Measurements from ENCODE around the gene TLN1. TPM values are rescaled to one million over a fixed set of nuclear protein-coding genes. Genes with fewer than 3 reads are reported as not detected.

Gene TLN1
- total and polyA plus RNA-seq, 11 donors, result 152 to 373 (median 257) TPM

DNA sequence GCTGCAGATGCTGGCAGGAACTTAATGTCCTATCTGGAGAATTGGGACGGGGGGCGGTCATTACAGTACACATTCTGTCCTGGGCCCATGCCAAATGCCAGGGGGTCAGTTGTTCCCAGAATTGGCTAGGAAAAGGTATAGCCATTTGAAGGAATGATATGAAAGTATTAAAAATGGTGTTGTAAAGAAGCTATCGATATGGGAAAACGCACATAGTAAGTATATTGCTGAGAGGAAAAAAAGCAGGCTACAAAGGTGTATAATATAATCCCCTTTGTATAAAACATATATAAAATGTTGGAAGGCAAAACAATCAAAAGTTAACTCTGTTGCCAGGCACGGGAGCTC, 66.5 kb downstream of the TLN1 start:
- TF ChIP-seq POLR2A (IDR thresholded peaks at IDR 0.05) (no peak), CTCF (IDR thresholded peaks at IDR 0.05) (no peak)
- intact Hi-C loops (cut with DNase I), result loop anchor here in 1 of 10 donors (5.0 kb wide), 1 partner anchor 62 kb away; no protein-coding TSS in a partner anchor
- H3K27ac ChIP-seq, result peak overlapping the region in 9 of 12 donors; percentile 36 to 99 (median 65)
- ATAC-seq, result no peak
- H3K36me3 ChIP-seq, result peaks cover 0 to 16% (median 12%) of the 10 kb centered on the region in 9 donors
- peaks cover 0 to 43% (median 21%) of the 10 kb centered on the region in 12 donors for H3K4me1 ChIP-seq
- DNase-seq, result no peak
- H3K4me3 ChIP-seq, result peak overlapping the region; percentile 37 to 65 (median 56)
- H3K9me3 ChIP-seq, result no peaks in the 10 kb centered on the region
- no peaks in the 10 kb centered on the region for H3K27me3 ChIP-seq
- 33 to 39% (median 36%) methylated on average over 5 of the region's 5 CpGs for WGBS, 4 donors

- intact Hi-C loops (cut with DNase I), result loop anchor here in 6 of 10 donors (5.0 kb wide), 4 partner anchors 32 to 82 kb away; partner anchors contain the start of genes GBA2 (in 1 of the 6) and RGP1 (in 1 of the 6)
- peaks cover 0 to 22% (median 16%) of the 10 kb centered on the region in 9 donors for H3K36me3 ChIP-seq
- peak; percentile 78 to 92 (median 86) for DNase-seq
- TF ChIP-seq CTCF (IDR thresholded peaks at IDR 0.05) (peak in 7 of 12 donors; percentile 7 to 41 (median 17)), POLR2A (IDR thresholded peaks at IDR 0.05) (peak in 1 of 2 donors; percentile 44)
- H3K4me3 ChIP-seq, result peak within 1 kb of the TSS; percentile 37 to 65 (median 56)
- no peaks in the 10 kb centered on the region for H3K9me3 ChIP-seq
- WGBS, 4 donors, result 8 to 13% (median 8%) methylated on average over 28 to 58 of the region's 58 CpGs
- H3K27me3 ChIP-seq, result no peaks in the 10 kb centered on the region
- peak; percentile 53 to 89 (median 84) for ATAC-seq
- H3K27ac ChIP-seq, result peak within 1 kb of the TSS in 11 of 12 donors; percentile 14 to 99 (median 61)
- H3K4me1 ChIP-seq, result peaks cover 0 to 50% (median 27%) of the 10 kb centered on the region in 12 donors
These were observed 67.2 kb downstream of the TLN1 start, which contains the start of gene ARHGEF39 for GRCh38 chr9:35664531-35665470. Gene ARHGEF39, minus strand, starts transcription at chr9:35665195. Its CDS starts 26 bp downstream, at chr9:35665169.

- WGBS, 4 donors, result 91 to 93% (median 92%) methylated on average over 7 of the region's 7 CpGs
- TF ChIP-seq POLR2A (IDR thresholded peaks at IDR 0.05) (no peak), CTCF (IDR thresholded peaks at IDR 0.05) (no peak)
- DNase-seq (no peak), ATAC-seq (no peak)
- intact Hi-C loops (cut with DNase I), result loop anchor here in 7 of 10 donors (2.0 to 5.0 kb wide), 5 partner anchors 24 to 85 kb away; partner anchors contain the start of genes GBA2 (in 1 of the 7) and RGP1 (in 1 of the 7)
- no peaks in the 10 kb centered on the region for H3K27me3 ChIP-seq
- H3K27ac ChIP-seq, result peak overlapping the region in 6 of 12 donors; percentile 93 to 100 (median 98)
- H3K36me3 ChIP-seq, result peaks cover 0 to 22% (median 16%) of the 10 kb centered on the region in 9 donors
- peaks cover 0 to 64% (median 37%) of the 10 kb centered on the region in 12 donors for H3K4me1 ChIP-seq
- H3K4me3 ChIP-seq, result no peak overlapping the region
- no peaks in the 10 kb centered on the region for H3K9me3 ChIP-seq
These were observed 69.6 kb downstream of the TLN1 start for GRCh38 chr9:35662437-35662836.

Measured in heart left ventricle (tissue), 16 donors.